Upper lobe of left lung (tissue), 6 donors: ENCODE measurements around the gene UXS1. TPM values are rescaled to one million over a fixed set of nuclear protein-coding genes. Genes with fewer than 3 reads are reported as not detected.

Source experiments
- ATAC-seq, 2 donors: fragments of 200-7000 bp; cut with Tn5 transposase; one replicate each; pipeline ENCODE4 v1.9.1; 2022; ENCODE audit warnings: mild to moderate bottlenecking in 2 of 2, moderate library complexity in 2 of 2; ENCODE audit not compliant: low FRiP score in 2 of 2
- DNase-seq, 2 donors: peaks; one replicate each; pipeline ENCODE4 v3.0.0-alpha.2; 2019 to 2020
- H3K27ac ChIP-seq, 4 donors: fragments of 200-600 bp; sonication (generic); one replicate each; pipeline ENCODE4 v1.5.1; 2016 to 2019
- H3K27me3 ChIP-seq, 4 donors: fragments of 200-600 bp; sonication (generic); one replicate each; pipeline ENCODE4 v1.5.1; 2017 to 2019
- H3K36me3 ChIP-seq, 4 donors: fragments of 200-600 bp; sonication (generic); one replicate each; pipeline ENCODE4 v1.5.1; 2016 to 2019
- H3K4me1 ChIP-seq, 4 donors: fragments of 200-600 bp; sonication (generic); one replicate each; pipeline ENCODE4 v1.5.1; 2018 to 2019
- H3K4me3 ChIP-seq, 4 donors: fragments of 200-600 bp; sonication (generic); one replicate each; pipeline ENCODE4 v1.5.1; 2017 to 2019; ENCODE audit warnings: mild to moderate bottlenecking in 2 of 4, moderate library complexity in 1 of 4
- H3K9me3 ChIP-seq, 4 donors: fragments of 200-600 bp; sonication (generic); one replicate each; pipeline ENCODE4 v1.5.1; 2018 to 2019
- CTCF ChIP-seq, 6 experiments: fragments of 450-650 bp in 4 of 6; fragments of 200-600 bp in 2 of 6; sonication (generic) in 2 of 6; IDR thresholded peaks; one replicate each; pipeline ENCODE4 v1.5.1; 2016 to 2019; ENCODE audit warnings: antibody characterized with exemption in 6 of 6
- EP300 ChIP-seq, 4 donors: sonication (generic); formaldehyde crosslinking; IDR thresholded peaks; one replicate each; pipeline ENCODE4 v1.5.1; 2017; ENCODE audit warnings: antibody characterized with exemption in 4 of 4, control low read depth in 2 of 4
- POLR2A ChIP-seq, 4 donors: fragments of 450-650 bp; IDR thresholded peaks; one replicate each; pipeline ENCODE4 v1.5.1; 2016 to 2017; ENCODE audit warnings: antibody characterized with exemption in 4 of 4, mild to moderate bottlenecking in 2 of 4
- POLR2AphosphoS5 ChIP-seq, 2 donors: sonication (generic); formaldehyde crosslinking; IDR thresholded peaks; one replicate each; pipeline ENCODE4 v1.5.1; 2017; ENCODE audit warnings: antibody characterized with exemption in 2 of 2
- WGBS, 2 donors: methylation state at CpG; one replicate each; pipeline ENCODE4 v1.1.5; 2017 to 2018; 5-methylcytosine and 5-hydroxymethylcytosine counted together
- total RNA-seq, 6 donors: library from RNA; depleted of rRNA in 4 of 6; stranded (reverse); fragments of >200 nt in 4 of 6; gene quantifications; one replicate each; pipeline versions ENCODE4 v1.1.0 to v1.2.1, GENCODE V29; 2016 to 2021
- donor health status: DM: no; HTN: no; CAD: no; lungs with moderate emphysema.
- donor health status: DM: no; HTN: yes; CAD: no; lungs with severe emphysema.

The UXS1 gene
- total RNA-seq, 6 donors from 2014 or later, result 53.1 to 183 (median 93.5) TPM

DNA sequence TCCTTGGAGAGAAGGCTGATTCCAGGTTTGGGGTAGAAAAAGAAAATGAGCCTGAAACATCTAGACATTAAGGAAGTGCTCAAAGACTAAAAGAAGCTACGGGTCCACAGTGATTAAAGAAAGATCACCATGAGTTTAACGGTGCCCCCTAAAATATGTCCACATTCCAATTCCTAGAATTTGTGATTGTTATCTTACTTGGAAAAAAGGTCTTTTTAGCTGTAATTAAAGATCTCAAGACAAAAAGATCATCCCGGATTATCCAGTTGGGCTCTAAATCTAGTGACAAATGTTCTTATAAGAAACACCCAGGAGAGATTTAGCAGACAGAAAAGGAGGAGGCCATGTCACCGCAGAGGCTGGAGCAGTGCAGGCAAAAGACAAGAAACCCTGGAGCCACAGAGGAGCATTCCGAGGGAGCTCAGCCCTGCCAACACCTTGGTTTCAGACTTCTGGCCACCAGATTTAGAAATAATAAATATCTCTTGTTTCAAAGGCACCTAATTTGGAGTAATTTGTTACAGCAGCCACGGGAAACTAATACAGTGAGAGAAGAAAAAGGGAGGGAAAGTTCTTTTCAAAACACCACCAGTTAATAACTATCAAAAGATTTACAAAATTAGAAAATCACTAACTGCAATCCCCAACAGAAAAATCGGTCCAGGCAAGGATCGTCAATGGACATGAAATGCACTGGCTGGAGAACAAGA is 8.5 kb downstream of the UXS1 start:
- H3K27ac ChIP-seq, result no peak overlapping the region
- H3K9me3 ChIP-seq, result no peaks in the 10 kb centered on the region
- ATAC-seq, result no peak
- no peaks in the 10 kb centered on the region for H3K27me3 ChIP-seq
- DNase-seq, result no peak
- peaks cover 10 to 38% (median 19%) of the 10 kb centered on the region in 4 donors for H3K4me1 ChIP-seq
- TF ChIP-seq POLR2AphosphoS5 (IDR thresholded peaks at IDR 0.05) (no peak), CTCF (IDR thresholded peaks at IDR 0.05) (no peak), POLR2A (IDR thresholded peaks at IDR 0.05) (no peak), EP300 (IDR thresholded peaks at IDR 0.05) (no peak)
- no peak overlapping the region for H3K4me3 ChIP-seq
- no peaks in the 10 kb centered on the region for H3K36me3 ChIP-seq
- WGBS, 2 donors, result 76 to 80% methylated on average over 8 of the region's 8 CpGs

DNA sequence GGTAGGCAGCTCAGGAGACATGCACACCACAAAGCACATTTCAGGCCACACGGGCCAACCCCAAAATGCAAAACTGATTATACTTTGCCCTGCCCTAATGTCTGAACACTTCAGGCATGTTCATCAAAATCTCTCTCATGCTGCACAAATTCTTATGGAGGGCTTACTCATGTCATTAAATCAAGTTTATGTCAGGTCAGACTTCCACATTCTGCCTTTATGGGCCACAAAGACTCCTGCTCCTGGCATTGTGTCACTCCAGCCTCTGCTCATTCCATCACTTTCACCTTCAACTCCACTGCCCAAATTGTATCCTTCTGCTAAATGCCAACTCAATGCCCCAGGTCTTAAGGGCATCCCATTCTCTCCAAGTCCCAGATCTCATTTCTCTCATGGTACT is 9.2 kb downstream of the UXS1 start:
- Histone ChIP-seq H3K27ac (no peak overlapping the region), H3K4me3 (no peak overlapping the region), H3K27me3 (no peaks in the 10 kb centered on the region), H3K36me3 (no peaks in the 10 kb centered on the region), H3K4me1 (peaks cover 10 to 32% (median 19%) of the 10 kb centered on the region in 4 donors), H3K9me3 (no peaks in the 10 kb centered on the region)
- ATAC-seq, result no peak
- no peak for DNase-seq
- TF ChIP-seq EP300 (IDR thresholded peaks at IDR 0.05), result no peak
- no peak for TF ChIP-seq POLR2A (IDR thresholded peaks at IDR 0.05)
- no peak for TF ChIP-seq POLR2AphosphoS5 (IDR thresholded peaks at IDR 0.05)
- TF ChIP-seq CTCF (IDR thresholded peaks at IDR 0.05), result no peak
- 100% methylated on average over 1 of the region's 1 CpG; no CpG with 5 or more reads in 1 of the 2 donors for WGBS, 2 donors

DNA sequence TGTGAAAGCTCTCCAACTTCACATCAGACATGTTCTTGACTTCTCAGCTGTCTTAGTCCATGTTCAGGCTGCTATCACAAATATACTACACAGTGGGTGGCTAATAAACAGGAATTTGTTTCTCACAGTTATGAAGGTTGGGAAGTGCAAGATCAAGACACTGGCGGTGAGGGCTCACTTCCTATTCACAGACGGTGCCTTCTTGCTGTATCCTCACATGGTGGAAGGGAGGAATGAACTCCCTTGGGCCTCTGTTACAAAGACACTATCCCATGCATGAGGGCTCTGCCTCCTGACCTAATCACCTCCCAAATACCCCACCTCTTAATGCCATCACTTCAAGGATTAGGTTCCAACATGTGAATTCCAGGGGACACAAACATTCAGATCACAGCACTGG is 9.7 kb downstream of the UXS1 start:
- Histone ChIP-seq H3K9me3 (no peaks in the 10 kb centered on the region), H3K27me3 (no peaks in the 10 kb centered on the region), H3K27ac (no peak overlapping the region), H3K4me1 (peaks cover 6 to 28% (median 18%) of the 10 kb centered on the region in 4 donors), H3K4me3 (no peak overlapping the region), H3K36me3 (no peaks in the 10 kb centered on the region)
- no peak for TF ChIP-seq EP300 (IDR thresholded peaks at IDR 0.05)
- 67 to 68% methylated on average over 2 of the region's 2 CpGs for WGBS, 2 donors
- ATAC-seq (no peak), DNase-seq (no peak)

DNA sequence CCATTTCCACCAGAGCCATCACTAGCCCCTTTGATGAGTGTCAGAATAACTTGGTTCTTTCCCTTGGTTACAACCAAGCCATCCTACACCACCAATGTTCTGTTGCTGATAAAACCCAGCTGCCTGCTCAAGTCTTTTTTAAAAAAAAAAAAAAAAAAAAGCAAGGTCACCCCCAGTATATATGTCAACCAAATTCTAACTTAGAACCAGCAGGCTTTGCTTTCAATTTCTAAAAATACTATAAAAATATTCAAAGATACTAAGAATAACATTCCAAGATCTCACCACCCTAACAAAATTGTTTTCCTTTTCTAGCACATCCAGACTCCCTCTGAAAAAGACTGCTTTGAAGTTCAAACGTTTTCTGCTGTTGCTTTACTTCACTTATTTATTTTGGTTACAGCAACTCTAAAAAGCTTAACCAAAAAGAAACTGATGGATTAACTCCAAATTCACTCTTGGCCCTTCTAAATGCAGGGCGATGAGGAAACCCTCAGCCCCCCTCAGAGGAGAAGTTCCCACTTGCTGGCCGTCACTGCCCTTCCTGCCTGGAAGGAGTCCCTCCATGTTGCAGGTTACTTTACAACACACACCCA is 10.9 kb downstream of the UXS1 start:
- DNase-seq, result no peak
- peak overlapping the region in 1 of 4 donors; percentile 19 for H3K27ac ChIP-seq

More for the DNA sequence above, 10.9 kb downstream of the UXS1 start:
- Histone ChIP-seq H3K9me3 (no peaks in the 10 kb centered on the region), H3K36me3 (no peaks in the 10 kb centered on the region), H3K4me1 (peaks cover 0 to 19% (median 11%) of the 10 kb centered on the region in 4 donors), H3K4me3 (no peak overlapping the region), H3K27me3 (no peaks in the 10 kb centered on the region)
- no peak for TF ChIP-seq CTCF (IDR thresholded peaks at IDR 0.05)
- no peak for TF ChIP-seq EP300 (IDR thresholded peaks at IDR 0.05)
- TF ChIP-seq POLR2AphosphoS5 (IDR thresholded peaks at IDR 0.05), result no peak
- TF ChIP-seq POLR2A (IDR thresholded peaks at IDR 0.05), result no peak
- ATAC-seq, result no peak
- 12 to 20% methylated on average over 3 of the region's 3 CpGs for WGBS, 2 donors
